ENCODE measurements around the gene NAV3.

DNA sequence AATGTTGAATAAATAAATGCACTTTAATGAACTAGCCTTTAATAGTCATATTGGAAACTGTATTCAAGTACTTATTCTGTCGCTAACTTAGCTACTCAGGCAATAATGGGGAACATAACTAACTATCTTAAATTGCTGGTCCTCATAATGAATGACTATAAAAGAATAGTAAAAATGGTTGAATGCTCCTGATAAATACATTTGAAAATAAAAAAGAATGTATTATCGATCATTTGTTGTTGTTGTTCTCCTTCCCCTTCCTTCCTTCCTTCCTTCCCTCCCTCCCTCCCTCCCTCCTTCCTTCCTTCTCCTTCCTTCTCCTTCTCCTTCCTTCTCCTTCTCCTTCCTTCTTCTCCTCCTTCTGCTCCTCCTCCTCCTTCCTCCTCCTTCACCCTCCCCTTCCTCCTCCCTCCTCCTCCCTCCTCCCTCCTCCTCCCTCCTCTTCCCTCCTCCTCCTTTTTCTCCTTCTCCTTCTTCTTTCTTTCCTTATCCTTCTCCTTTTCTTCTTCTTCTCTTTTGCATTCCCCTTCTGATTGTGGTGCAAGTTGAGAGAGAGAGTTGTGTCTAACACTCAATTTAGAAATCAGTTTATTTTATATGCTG lies 133.0 kb downstream of the NAV3 start:
- TF ChIP-seq CTCF (IDR thresholded peaks at IDR 0.05; ENCODE audit: low read length) (no peak), EZH2phosphoT487 (IDR thresholded peaks at IDR 0.05; ENCODE audit: low read length) (no peak)
